Lung (tissue), 12 donors: ENCODE results near the gene RARA. TPM values are rescaled to one million over a fixed set of nuclear protein-coding genes. Genes with fewer than 3 reads are reported as not detected.

Experiments
- ATAC-seq: fragments of 200-7000 bp; cut with Tn5 transposase; one replicate; pipeline ENCODE4 v1.9.1; 2020; ENCODE audit warnings: moderate number of reproducible peaks; ENCODE audit not compliant: insufficient read depth, low FRiP score
- DNase-seq, 3 donors: peaks; one replicate each; pipeline ENCODE4 v3.0.0-alpha.2; 2013 to 2017
- H3K27ac ChIP-seq, 2 donors: one replicate each; pipeline ENCODE4 v1.5.1; 2013; ENCODE audit warnings: mild to moderate bottlenecking in 2 of 2, moderate library complexity in 2 of 2, control low read depth in 1 of 2, inconsistent platforms in 1 of 2, low read depth in 1 of 2, low read length in 1 of 2
- H3K27me3 ChIP-seq, 3 donors: one replicate each; pipeline ENCODE4 v1.5.1; 2013; ENCODE audit warnings: low read length in 2 of 3; ENCODE audit not compliant: control insufficient read depth in 3 of 3, insufficient read depth in 3 of 3
- H3K36me3 ChIP-seq, 4 donors: one replicate each; pipeline ENCODE4 v1.5.1; 2013; ENCODE audit warnings: low read length in 4 of 4, mild to moderate bottlenecking in 1 of 4, moderate library complexity in 1 of 4; ENCODE audit not compliant: control insufficient read depth in 4 of 4, insufficient read depth in 4 of 4
- H3K4me1 ChIP-seq, 5 donors: one replicate each; pipeline ENCODE4 v1.5.1; 2013; ENCODE audit warnings: low read length in 5 of 5, mild to moderate bottlenecking in 2 of 5, moderate library complexity in 1 of 5; ENCODE audit not compliant: control insufficient read depth in 5 of 5, insufficient read depth in 5 of 5
- H3K4me3 ChIP-seq: one replicate; pipeline ENCODE4 v1.5.1; 2013; ENCODE audit warnings: mild to moderate bottlenecking, control low read depth, moderate library complexity
- H3K9ac ChIP-seq, 2 donors: one replicate each; pipeline ENCODE4 v1.5.1; 2013; ENCODE audit warnings: low read length in 2 of 2, control low read depth in 1 of 2; ENCODE audit not compliant: insufficient read depth in 1 of 2
- H3K9me3 ChIP-seq, 4 donors: one replicate each; pipeline ENCODE4 v1.5.1; 2013; ENCODE audit warnings: low read length in 3 of 4, mild to moderate bottlenecking in 1 of 4, moderate library complexity in 1 of 4; ENCODE audit not compliant: control insufficient read depth in 4 of 4, insufficient read depth in 3 of 4
- CTCF ChIP-seq: IDR thresholded peaks from 2 replicates; pipeline ENCODE4 v1.5.1; 2012; ENCODE audit warnings: mild to moderate bottlenecking; ENCODE audit errors: control extremely low read depth, extremely low read depth
- WGBS, 2 donors: extraction: QIAGEN DNeasy Blood & Tissue Kit; methylation state at CpG; one replicate each; pipeline ENCODE4 v1.1.7; 2013; 5-methylcytosine and 5-hydroxymethylcytosine counted together
- polyA plus RNA-seq, 2 donors: library from polyadenylated mRNA; stranded (reverse); fragments of 200-250 nt; gene quantifications; one replicate each; pipeline ENCODE4 v1.2.1, GENCODE V29; 2013
- total RNA-seq, 2 donors: library from RNA; depleted of rRNA in 1 of 2; stranded (reverse); fragments of >200 nt in 1 of 2; gene quantifications; one replicate each; pipeline ENCODE4 v1.2.1, GENCODE V29; 2014 to 2021
- donor health status: control.
- donor health status: control.
- donor health status: Bipolar disorder and iron deficiency.
- donor health status: healthy.
- donor health status: DM: yes; HTN: yes; CAD: no.

Gene RARA
- total and polyA plus RNA-seq, 4 donors, result 36.4 to 75.3 (median 50.8) TPM

- H3K27me3 ChIP-seq, result no peaks in the 10 kb centered on the region
- no peaks in the 10 kb centered on the region for H3K4me1 ChIP-seq
- peaks cover 19 to 27% (median 24%) of the 10 kb centered on the region in 4 donors for H3K36me3 ChIP-seq
- TF ChIP-seq CTCF, result no peak
- H3K9ac ChIP-seq, result no peak overlapping the region
- ATAC-seq, result no peak
- no peaks in the 10 kb centered on the region for H3K9me3 ChIP-seq
- no peak overlapping the region for H3K4me3 ChIP-seq
- peak in 1 of 3 donors; percentile 10 for DNase-seq
- H3K27ac ChIP-seq, result no peak overlapping the region
- WGBS, 2 donors, result 72 to 95% methylated on average over 2 of the region's 2 CpGs
These were observed 40.8 kb upstream of the RARA start for GRCh38 chr17:40268141-40268712.

- peaks cover 23 to 53% (median 43%) of the 10 kb centered on the region in 4 donors for H3K36me3 ChIP-seq
- H3K9me3 ChIP-seq, result no peaks in the 10 kb centered on the region
- no peak for DNase-seq
- H3K27me3 ChIP-seq, result no peaks in the 10 kb centered on the region
- ATAC-seq, result no peak
- TF ChIP-seq CTCF, result no peak
- H3K4me3 ChIP-seq, result no peak overlapping the region
- no peaks in the 10 kb centered on the region for H3K4me1 ChIP-seq
- H3K9ac ChIP-seq, result no peak overlapping the region
- no peak overlapping the region for H3K27ac ChIP-seq
- WGBS, 2 donors, result 93 to 96% methylated on average over 1 of the region's 1 CpG
These were observed 30.6 kb upstream of the RARA start for GRCh38 chr17:40278414-40278813.

GRCh38 chr17:40279402-40279801 is 29.6 kb upstream of the RARA start:
- WGBS, 2 donors, result 92 to 98% methylated on average over 4 of the region's 4 CpGs
- no peak for ATAC-seq
- peaks cover 21 to 47% (median 37%) of the 10 kb centered on the region in 4 donors for H3K36me3 ChIP-seq

More at GRCh38 chr17:40279402-40279801, 29.6 kb upstream of the RARA start:
- DNase-seq, result no peak
- Histone ChIP-seq H3K27me3 (no peaks in the 10 kb centered on the region), H3K4me3 (no peak overlapping the region), H3K27ac (no peak overlapping the region), H3K4me1 (peaks cover 0 to 6% (median 4%) of the 10 kb centered on the region in 5 donors), H3K9ac (no peak overlapping the region), H3K9me3 (no peaks in the 10 kb centered on the region)
- TF ChIP-seq CTCF, result no peak
